GM19351 (cell line): ENCODE measurements around the gene STK24.

Experiments used
- ATAC-seq: cut with Tn5 transposase; IDR thresholded peaks from one replicate; pipeline ENCODE4 v1.9.1; 2021; ENCODE audit warnings: mild to moderate bottlenecking, moderate library complexity; ENCODE audit not compliant: unreplicated experiment

The STK24 gene

DNA sequence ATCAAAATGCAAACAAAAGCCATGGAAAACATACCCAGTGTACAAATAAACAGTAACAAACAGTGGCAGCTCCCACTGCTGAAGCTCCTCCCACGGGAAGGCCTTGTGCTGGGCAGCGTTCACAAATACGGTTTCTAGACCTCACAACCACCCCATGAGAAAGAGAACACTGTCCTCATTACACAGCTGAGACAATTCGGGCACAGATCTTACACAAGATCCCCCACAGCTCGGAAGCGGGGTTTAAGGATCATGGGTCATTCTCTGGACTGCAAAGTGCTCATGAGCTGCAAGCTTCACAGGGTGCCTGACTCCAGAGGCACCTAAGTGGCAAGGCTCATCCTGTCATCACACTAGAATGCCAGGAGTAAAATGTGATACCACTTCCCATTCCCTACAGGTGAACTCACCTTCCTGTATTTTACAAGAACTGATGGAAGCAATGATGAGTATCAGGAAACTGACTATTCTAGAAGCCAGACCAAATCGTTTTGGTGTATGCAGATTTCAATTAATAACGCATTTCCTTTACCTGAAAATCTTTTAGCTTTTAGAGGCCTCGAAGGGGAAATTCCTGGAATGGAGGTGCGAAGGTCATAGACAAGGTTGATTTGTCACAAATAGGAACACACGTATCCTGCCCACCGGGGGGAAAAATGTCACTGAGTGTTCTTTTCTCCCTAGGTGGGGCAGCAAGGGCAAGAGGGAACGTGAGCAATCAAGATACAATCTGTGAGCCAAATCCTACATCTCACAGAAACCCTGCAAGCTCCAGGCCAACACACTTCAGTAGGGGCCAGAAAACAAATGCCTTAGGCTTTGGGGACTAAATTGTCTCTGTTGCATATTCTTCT is 41.2 kb downstream of the STK24 start:
- no peak for ATAC-seq

DNA sequence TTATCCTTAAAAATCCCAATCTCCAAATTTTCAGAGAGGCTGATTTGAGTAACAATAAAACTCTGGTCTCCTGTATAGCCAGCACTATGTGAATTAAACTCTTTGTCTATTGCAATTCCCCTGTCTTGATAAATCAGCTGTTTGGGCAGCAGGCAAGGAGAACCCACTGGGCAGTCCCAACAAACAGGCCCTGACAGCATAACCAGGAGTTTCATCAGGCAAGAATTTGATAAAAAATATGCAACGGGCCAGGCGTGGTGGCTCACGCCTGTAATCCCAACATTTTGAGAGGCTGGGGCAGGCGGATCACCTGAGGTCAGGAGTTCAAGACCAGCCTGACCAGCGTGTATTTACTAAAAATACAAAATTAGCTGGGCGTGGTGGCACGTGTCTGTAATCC is 42.1 kb downstream of the STK24 start:
- ATAC-seq, result no peak

GRCh38 chr13:98533912-98534311 is 43.0 kb downstream of the STK24 start:
- ATAC-seq, result no peak

- no peak for ATAC-seq
These were observed 44.7 kb downstream of the STK24 start for GRCh38 chr13:98532254-98532653.

GRCh38 chr13:98530217-98530616 is 46.7 kb downstream of the STK24 start:
- ATAC-seq, result no peak

GRCh38 chr13:98529171-98529570 is 47.7 kb downstream of the STK24 start:
- no peak for ATAC-seq

DNA sequence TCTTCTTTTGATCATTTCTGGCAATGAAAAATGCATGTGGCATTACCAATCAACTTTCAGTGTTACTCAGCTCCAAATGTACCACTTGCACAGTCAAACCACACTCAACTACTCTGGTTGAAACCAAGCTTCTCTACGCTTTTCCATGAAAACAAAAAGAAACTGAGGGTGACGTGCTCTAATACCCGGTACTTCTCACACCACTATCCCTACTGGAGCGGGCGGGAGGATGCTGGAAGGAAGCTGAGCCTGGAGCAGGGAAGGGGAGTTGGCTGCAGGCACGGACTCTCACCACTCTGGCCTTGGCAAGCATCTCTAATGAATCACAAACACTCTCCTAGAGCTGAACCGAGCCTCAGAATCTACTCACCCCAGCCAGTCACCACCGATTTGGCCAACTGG is 48.2 kb downstream of the STK24 start:
- no peak for ATAC-seq

DNA sequence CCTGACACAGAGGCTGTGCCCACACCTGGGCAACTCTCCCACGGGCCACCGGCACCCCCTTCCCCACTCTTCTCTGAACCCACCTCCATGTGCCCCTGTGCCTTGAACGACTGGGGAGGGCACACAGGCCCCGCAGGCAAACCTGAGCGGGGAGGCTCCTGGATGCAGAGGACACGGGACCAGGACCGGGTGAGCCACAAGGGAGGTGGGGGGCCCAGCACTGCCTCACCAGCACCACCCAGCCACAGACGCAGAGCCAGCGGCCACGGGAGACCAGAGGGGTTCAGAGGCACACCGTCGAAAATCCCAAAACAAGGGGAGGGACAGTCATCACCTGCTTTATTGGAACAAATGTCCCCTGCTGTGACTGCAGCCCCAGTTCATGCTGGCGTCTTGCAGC is 49.4 kb downstream of the STK24 start:
- no peak for ATAC-seq

DNA sequence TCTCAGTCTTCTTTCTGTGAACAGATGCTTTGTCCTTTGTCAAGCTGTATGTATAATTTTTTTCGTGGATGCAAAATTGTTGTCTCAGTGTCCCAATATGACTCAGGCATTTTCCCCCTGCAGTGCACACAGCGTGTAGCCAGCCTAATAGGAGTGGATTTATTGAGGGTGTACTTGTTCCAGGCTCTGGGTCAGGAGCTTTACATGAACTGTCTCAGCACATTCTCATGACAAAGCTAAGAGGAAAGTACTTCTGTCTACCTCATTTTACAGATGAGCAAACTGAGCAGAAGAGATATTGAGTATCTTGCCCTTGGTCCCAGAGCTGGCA is 50.8 kb downstream of the STK24 start:
- ATAC-seq, result no peak

- no peak for ATAC-seq
These were observed 51.3 kb downstream of the STK24 start for GRCh38 chr13:98525456-98526181.

DNA sequence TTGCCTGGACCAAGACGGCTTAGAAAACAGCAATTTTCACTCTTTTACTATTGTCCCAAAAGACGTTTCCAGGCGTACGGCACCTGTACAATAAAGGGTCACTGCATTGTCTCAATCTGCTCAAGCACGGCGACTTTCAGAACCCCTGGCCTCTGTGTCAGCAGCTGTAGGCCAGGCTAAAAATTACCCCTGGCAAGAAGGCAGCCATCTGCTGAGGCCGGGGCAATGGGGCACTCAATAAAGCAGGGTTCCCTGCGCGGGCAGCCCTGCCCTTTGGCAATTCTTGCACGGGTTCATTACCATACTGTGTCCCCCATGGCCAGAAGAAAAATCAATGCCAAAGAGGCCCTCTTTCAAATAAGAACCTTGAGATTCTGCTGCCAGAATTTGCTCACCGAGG is 52.1 kb downstream of the STK24 start:
- ATAC-seq, result no peak

- ATAC-seq, result no peak
These were observed 52.5 kb downstream of the STK24 start for GRCh38 chr13:98524391-98524790.

GRCh38 chr13:98523455-98524102 is 53.3 kb downstream of the STK24 start:
- ATAC-seq, result peak; percentile 75

DNA sequence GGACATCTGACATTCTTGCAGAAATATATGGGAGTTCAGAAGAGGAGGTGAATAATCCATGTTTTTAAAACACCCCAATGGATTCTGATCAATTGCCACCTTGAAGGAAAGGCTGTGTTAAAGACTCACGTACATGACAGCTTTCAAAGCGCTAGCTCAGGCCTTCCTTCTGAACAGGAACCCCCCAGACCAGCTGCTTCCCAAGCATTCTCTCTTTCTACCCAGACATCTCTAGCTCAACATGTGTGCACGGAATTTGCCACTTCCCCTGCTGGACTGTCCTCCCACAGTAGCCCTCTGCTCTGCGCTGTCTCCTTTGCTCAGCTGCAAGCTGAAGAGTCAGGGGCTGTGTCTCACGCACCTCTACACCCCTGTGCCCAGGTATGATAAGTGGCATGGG is 54.5 kb downstream of the STK24 start:
- ATAC-seq, result no peak

DNA sequence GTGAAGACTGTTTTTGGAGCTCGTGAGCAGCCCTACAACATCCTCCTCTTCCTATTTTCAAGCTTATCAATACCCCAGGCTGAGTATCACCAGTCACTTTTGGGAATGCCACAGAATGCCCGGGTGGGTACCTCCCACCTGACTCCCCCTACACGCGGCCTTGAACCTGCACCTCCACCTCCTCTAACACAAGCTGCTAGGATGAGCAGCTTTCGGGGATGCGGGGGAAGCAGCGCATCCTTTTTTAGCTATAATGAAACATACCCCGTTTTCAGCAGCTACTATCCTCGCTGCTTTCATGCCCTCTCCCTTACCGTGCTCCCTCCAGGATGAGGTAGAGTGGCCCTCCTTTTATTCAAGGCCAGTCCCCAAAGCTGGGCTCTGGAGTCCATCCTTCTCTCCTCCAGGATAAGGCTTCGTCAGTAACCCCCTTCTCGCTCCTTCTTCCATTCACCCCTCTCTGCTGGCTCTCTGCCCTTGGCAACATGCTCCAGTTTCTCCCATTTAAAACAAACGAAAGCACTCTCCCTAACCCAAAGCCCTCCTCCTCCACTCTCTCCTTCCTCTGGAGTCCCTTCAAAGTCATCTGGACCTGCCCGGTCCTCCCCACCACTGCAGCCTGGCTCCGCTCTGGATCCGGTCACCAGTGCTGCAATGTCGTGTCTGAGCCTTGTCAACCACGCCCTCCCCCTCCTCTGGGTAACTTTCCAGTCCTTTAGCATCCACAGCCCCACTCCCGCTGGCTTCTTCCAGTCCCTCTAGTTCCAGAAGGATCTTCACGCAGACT is 55.3 kb downstream of the STK24 start:
- ATAC-seq, result no peak

DNA sequence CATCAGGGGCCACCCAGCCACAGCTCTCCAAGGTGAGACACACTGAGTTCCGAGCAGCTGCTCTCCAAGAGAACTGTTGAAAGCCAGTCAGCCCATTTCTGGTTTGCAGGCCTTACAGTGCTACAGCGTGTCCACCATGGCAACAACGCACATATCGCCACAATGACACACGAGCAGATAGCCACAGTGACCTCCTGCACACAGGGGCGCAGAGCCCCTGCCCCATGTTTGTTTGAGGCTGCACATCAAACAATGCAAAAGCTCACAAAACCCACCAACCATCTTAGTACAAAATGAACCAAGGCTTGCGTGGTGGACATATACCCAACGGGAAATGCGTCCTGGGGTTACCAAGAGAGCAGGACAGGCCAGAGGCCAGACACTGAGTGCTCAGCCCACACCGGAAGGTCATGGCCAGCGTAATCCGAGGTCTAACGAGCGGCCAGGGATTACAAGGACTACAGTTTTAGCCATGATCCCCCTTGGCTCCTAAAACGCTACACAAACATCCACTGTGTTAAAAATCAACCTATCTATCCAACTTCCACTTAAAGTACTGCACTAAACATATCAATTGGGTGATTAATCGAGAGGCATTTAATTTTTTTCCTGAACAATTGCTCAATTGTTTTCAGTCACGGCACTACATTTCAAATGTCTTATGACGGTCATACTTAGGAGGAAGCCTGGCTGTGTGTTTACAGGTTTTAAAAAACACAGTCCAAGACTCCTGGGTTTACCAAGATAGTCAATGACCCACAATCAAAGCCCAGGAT is 56.0 kb downstream of the STK24 start:
- ATAC-seq, result no peak

DNA sequence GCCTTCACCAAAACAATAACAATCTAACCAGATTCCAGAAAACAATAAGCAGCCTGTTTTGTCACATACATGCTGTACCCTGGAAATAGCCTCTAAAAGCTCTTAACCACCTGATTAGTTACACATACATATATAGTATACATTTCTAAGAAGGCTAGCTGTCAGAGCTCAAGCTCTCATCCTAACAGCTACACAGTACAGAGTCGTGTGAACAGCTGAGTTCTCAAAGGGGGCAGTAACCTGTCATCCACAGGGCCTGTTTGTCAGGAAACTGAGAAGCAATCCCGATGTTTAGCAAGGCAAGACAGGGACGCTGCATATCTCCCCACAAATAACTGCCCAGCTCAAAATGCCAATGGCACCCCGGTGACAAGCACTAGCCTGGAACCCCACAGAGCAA is 56.9 kb downstream of the STK24 start:
- ATAC-seq, result no peak

GRCh38 chr13:98517576-98518310 is 59.2 kb downstream of the STK24 start:
- ATAC-seq, result peak; percentile 47

DNA sequence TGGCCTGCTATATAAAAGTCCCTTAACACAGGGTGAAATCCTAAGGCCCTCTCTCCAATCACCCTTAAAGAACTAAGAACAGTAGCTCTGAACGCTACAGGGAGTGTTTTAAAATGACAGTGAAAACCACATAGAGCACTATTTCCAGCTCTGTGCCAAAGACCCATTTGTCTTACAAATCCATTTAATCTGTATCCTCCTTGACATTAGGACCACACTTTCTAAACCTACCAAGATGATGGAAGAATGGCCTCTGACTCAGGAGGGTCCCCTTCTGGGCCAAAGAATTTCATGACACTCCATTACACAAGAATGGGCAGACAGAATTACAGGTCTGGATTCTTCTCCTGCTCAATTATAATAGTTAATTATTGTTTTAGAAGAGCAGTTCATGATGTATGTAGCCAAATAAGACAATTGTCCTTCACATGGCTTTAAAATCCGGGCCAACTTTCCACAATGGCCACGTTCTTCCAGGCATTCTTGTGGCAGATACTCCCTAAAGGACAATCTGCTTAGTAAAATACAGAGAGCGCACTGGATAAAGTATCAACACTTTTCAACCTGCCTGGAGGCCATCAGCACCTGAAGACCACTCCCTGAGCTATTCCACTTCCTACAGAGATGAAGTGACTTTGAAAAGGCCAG is 61.0 kb downstream of the STK24 start:
- peak; percentile 21 for ATAC-seq
